Stimulated activated CD4-positive, alpha-beta T cell treated with anti-CD3 and anti-CD28 coated beads, Interleukin-4, amount 100 ng/mL, for 24 hours (primary cell): ENCODE results near the gene CCNY.
A peak's percentile ranks its signal among the peaks of the same experiment; 100 is the strongest.
"Not testable (repeated sequence)": the region's sequence is repeated elsewhere in the genome, so short reads cannot be mapped to it uniquely, and the experiment has no call there.

ENCODE experiments used
- DNase-seq: peaks from one replicate; pipeline ENCODE4 v3.0.0-alpha.2; 2020

The CCNY gene

GRCh38 chr10:35336084-35336831 lies at the start of gene CCNY:
Gene CCNY (plus strand): TSS chr10:35336509. CDS start chr10:35337054, 545 bp downstream.
- DNase-seq = peak; percentile 76

GRCh38 chr10:35289198-35289597 lies 47.1 kb upstream of the CCNY start:
- no peak for DNase-seq

DNA sequence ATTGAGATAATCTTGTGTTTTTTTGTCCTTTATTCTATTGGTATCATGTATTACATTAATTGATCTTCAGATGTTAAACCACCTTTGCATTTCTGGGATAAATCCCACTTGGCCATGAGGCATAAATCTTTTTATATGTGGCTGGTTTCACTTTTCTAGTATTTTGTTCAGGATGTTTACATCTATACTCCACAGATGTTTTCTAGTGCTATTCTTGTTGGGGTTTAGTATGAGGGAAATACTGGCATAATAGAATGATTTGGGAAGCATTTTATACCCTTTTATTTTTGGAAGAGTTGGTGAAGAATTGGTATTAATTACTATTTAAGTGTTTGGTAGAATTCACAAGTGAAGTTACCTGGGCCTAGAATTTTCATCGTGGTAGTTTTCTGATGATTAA lies 41.8 kb upstream of the CCNY start:
- DNase-seq = no peak

DNA sequence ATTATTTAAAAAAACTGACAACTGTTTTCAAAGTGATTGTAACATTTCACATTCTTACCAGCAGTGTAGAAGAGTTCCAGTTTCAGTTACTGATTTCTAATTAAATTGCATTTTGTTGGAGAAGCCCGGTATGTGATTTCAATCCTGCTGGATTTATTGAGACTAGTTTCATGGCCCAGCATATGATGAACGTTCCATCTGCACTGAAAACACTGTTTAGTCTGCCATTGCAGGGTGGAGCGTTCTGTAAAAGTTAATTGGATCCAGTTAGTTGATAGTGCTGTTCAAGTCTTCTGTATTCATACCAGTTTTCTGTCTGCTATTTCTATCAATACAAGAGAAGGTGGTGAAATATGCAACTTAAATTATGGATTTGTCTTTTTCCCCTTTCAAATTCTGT lies 37.3 kb upstream of the CCNY start:
- DNase-seq = no peak

GRCh38 chr10:35300063-35300699 lies 36.1 kb upstream of the CCNY start:
- DNase-seq = no peak

GRCh38 chr10:35304649-35305048 lies 31.7 kb upstream of the CCNY start:
- DNase-seq = no peak

GRCh38 chr10:35306852-35307251 lies 29.5 kb upstream of the CCNY start:
- DNase-seq = no peak

DNA sequence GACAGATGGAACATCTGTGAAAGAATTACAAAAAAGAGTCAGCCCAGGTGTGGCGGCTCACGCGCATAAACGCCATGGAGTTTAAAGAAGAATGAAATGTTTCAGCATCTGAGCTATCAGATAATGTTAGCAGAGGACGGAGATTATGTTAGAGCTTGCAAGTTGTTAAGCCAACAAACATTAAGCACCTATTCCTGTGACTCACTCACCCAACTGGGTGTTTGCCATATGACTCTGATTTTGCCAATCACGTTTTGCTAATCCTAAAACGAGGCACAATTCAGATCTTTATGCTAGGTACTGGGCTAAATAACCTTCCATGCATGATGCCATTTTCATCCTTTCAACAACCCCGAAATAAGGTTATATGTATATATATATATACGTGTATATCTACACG lies 29.0 kb upstream of the CCNY start:
- no peak for DNase-seq

- no peak for DNase-seq
Observed at GRCh38 chr10:35308809-35309208, 27.5 kb upstream of the CCNY start.

GRCh38 chr10:35314142-35314541 lies 22.2 kb upstream of the CCNY start:
- not testable (repeated sequence) for DNase-seq

DNA sequence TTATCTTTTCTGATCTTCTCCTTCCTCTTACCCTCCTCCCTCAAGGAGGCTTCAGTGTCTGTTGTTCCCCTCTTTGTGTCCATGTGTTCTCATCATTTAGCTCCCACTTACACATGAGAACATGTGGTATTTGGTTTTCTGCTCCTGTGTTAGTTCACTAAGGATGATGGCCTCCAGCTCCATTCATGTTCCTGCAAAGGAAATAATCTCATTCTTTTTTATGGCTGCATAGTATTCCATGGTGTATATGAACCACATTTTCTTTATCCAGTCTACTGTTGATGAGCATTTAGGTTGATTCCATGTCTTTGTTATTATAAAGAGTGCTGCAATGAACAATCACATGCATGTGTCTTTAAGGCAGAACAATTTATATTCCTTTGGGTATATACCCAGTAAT lies 21.1 kb upstream of the CCNY start:
- DNase-seq = not testable (repeated sequence)

GRCh38 chr10:35316218-35316967 lies 19.9 kb upstream of the CCNY start:
- DNase-seq = no peak

GRCh38 chr10:35318551-35318950 lies 17.8 kb upstream of the CCNY start:
- DNase-seq = no peak

- no peak for DNase-seq
Observed at GRCh38 chr10:35320341-35320740, 16.0 kb upstream of the CCNY start.

- no peak for DNase-seq
Observed at GRCh38 chr10:35322636-35323035, 13.7 kb upstream of the CCNY start.

DNA sequence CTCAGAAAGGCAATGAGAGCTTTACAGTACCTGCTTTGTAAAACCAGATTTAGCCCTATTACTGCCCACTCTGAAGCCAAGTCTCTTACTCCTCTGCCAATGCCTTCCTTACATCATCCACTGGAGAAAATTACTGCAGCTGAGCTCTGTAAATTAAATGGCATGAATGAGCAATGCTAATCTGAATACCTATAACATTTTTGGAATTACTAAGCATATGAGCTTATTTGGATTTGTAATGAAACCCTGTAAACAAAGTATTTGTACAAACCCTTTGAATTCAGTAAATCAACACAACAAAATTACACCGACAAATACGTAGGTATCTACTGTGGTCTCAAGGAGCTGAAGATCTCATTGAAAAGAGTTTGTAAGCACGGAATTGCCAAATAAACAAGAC lies 12.1 kb upstream of the CCNY start:
- no peak for DNase-seq

DNA sequence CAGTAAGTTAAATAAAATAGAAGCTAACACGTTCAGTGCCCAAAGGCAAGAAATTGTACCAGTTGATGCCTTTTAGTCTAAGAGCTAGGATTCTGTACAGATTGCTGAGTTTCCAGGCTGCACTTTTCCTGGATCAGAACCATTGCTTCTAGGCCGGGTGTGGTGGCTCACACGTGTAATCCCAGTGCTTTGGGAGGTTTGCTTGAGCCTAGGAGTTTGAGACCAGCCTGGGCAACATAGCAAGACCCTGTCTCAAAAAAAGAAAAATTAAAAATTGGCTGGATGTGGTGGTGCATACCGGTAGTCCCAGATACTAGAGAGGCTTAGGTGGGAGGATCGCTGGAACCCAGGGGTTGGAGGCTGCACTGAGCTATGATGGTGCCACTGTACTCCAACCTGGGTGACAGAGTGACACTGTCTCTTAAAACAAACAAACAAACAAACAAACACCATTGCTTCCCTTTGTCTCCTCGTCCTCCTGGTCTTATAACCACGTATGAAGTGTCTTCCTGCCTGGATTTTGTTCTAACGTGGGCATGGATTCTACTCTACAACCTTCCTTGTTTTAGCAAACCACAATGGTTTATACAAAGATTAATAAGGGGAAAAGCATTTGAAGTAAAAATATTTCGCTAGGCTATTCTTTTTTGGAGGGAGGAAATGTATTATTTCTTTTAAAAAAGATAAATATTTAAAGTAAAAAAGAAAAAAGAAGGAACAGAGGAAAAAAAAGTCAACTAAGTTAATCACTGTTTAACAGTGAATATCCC lies 9.7 kb upstream of the CCNY start:
- no peak for DNase-seq

- DNase-seq = no peak
Observed at GRCh38 chr10:35327790-35328403, 8.4 kb upstream of the CCNY start.

- DNase-seq = no peak
Observed at GRCh38 chr10:35328404-35329037, 7.8 kb upstream of the CCNY start.

DNA sequence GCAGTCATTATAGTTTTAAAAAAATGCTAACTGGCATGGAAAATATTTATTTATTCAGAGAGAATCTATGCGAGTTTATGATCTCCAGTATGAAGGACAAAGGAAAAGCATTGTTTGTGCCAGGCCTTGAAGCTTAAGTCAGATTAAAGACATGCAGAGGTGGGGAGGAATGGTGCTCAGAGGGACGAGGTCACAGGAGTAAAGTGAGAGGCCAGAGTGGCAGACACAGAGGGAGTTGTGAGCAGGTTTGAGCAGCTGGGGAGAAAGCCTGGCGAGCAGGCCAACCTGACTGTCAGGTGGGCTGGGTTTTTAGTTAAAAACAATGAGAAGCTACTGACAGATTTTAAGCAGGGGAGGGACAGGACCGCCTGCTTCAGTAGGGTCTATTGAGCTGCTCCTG lies 6.8 kb upstream of the CCNY start:
- DNase-seq = no peak

DNA sequence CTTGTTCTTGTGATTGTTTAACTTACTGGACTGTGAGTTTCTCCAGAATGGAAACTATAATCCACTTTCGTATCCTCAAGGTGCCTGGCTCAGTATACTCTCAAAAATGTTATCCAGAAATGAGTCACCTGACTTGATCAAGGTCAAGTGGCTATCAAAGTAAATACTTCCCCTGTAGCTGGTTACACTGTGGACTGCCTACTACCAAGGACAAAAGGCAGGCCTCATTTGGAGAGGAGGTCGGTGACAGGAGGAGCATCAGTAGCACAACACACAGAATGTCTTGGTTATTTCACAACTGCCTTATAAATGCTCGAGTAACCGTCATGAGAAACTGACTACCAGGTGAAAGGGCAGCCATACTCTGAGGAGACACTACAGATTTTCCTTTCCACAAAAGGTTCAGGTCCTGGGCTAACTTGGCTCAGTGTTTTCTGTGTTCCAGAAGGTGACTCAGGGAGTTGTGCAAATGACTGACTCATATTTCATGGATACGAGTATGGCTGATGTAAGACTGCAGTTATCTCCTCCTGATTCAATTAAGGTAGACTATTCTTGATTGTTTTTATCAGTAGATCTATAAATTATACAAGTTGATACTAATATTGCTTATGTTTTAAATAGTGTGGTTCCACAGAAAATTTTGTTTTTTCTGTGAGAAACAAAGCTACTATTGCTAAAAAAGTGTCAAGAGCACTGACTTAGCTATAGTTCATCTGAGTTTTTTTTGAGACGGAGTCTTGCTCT lies 4.2 kb upstream of the CCNY start:
- DNase-seq = no peak

- DNase-seq = no peak
Observed at GRCh38 chr10:35334297-35334696, 2.0 kb upstream of the CCNY start.
